CD14-positive monocyte (primary cell): ENCODE measurements around the gene CACNA1E. TPM values are rescaled to one million over a fixed set of nuclear protein-coding genes. Genes with fewer than 3 reads are reported as not detected.

Experiments
- DNase-seq, 3 donors: peaks; one replicate each; pipeline ENCODE4 v3.0.0-alpha.2; 2011 to 2022
- H2AFZ ChIP-seq: 2 replicates; pipeline ENCODE4 v1.6.0; 2012; ENCODE audit warnings: mild to moderate bottlenecking, low read depth, low read length, inconsistent platforms; ENCODE audit not compliant: insufficient read depth, poor library complexity, severe bottlenecking
- H3K27ac ChIP-seq, 2 donors: 1 replicate in 1 of 2; 2 replicates in 1 of 2; pipeline ENCODE4 v1.5.1; 2012 to 2013; ENCODE audit warnings: low read length in 2 of 2, control low read depth in 1 of 2, inconsistent platforms in 1 of 2, low read depth in 1 of 2, mild to moderate bottlenecking in 1 of 2
- H3K27me3 ChIP-seq, 2 donors: one replicate each; pipeline versions ENCODE4 v1.6.0 to v1.6.1; 2011 to 2013; ENCODE audit warnings: low read length in 2 of 2; ENCODE audit not compliant: control insufficient read depth in 2 of 2, insufficient read depth in 2 of 2
- H3K36me3 ChIP-seq, 2 donors: replicated peaks in 1 of 2; 1 replicate in 1 of 2; 2 replicates in 1 of 2; pipeline versions ENCODE4 v1.5.1 to v1.6.1; 2012 to 2013; ENCODE audit warnings: low read length in 2 of 2, control low read depth in 1 of 2, inconsistent platforms in 1 of 2, mild to moderate bottlenecking in 1 of 2; ENCODE audit not compliant: insufficient read depth in 2 of 2, control insufficient read depth in 1 of 2
- H3K4me1 ChIP-seq, 2 donors: 1 replicate in 1 of 2; 2 replicates in 1 of 2; pipeline versions ENCODE4 v1.5.1 to v1.6.1; 2012 to 2013; ENCODE audit warnings: low read length in 2 of 2, control low read depth in 1 of 2, inconsistent platforms in 1 of 2, mild to moderate bottlenecking in 1 of 2, moderate library complexity in 1 of 2; ENCODE audit not compliant: insufficient read depth in 2 of 2, control insufficient read depth in 1 of 2
- H3K4me2 ChIP-seq: replicated peaks from 2 replicates; pipeline ENCODE3; 2012; ENCODE audit warnings: low read length, moderate library complexity, mild to moderate bottlenecking; ENCODE audit not compliant: poor library complexity, severe bottlenecking; ENCODE audit errors: extremely low read depth
- H3K4me3 ChIP-seq, 3 experiments: fragments of 200-600 bp in 1 of 3; sonication (generic) in 1 of 3; replicated peaks in 1 of 3; 1 replicate in 2 of 3; 2 replicates in 1 of 3; pipeline ENCODE4 v1.5.1; 2011 to 2013; ENCODE audit warnings: low read length in 3 of 3, mild to moderate bottlenecking in 3 of 3, control low read depth in 2 of 3, low read depth in 2 of 3, inconsistent platforms in 1 of 3, moderate library complexity in 1 of 3
- H3K79me2 ChIP-seq: 2 replicates; pipeline ENCODE4 v1.6.0; 2012; ENCODE audit warnings: mild to moderate bottlenecking, control low read depth, inconsistent platforms, low read length, moderate library complexity; ENCODE audit not compliant: insufficient read depth
- H3K9ac ChIP-seq: 2 replicates; pipeline ENCODE4 v1.6.0; 2017; ENCODE audit warnings: low read length, mild to moderate bottlenecking; ENCODE audit not compliant: insufficient read depth, poor library complexity, severe bottlenecking
- H3K9me3 ChIP-seq, 2 donors: replicated peaks in 1 of 2; 1 replicate in 1 of 2; 2 replicates in 1 of 2; pipeline versions ENCODE4 v1.5.1 to v1.6.1; 2012 to 2013; ENCODE audit warnings: low read length in 2 of 2, control low read depth in 1 of 2; ENCODE audit not compliant: control insufficient read depth in 1 of 2, insufficient read depth in 1 of 2
- H4K20me1 ChIP-seq: 2 replicates; pipeline ENCODE4 v1.6.0; 2012; ENCODE audit warnings: mild to moderate bottlenecking, low read length, control low read depth, moderate library complexity; ENCODE audit not compliant: insufficient read depth
- H3K27ac Mint-ChIP-seq, 7 donors: one replicate each; pipeline ENCODE4 v1.8.0; 2020; ENCODE audit warnings: mild to moderate bottlenecking in 7 of 7, mixed read lengths in 7 of 7, moderate library complexity in 6 of 7, inconsistent platforms in 2 of 7
- H3K27me3 Mint-ChIP-seq, 3 donors: one replicate each; pipeline ENCODE4 v1.8.0; 2021 to 2022; ENCODE audit warnings: low read depth in 3 of 3, mild to moderate bottlenecking in 3 of 3, mixed read lengths in 3 of 3, moderate library complexity in 3 of 3, inconsistent platforms in 1 of 3
- H3K36me3 Mint-ChIP-seq, 2 donors: one replicate each; pipeline ENCODE4 v1.8.0; 2020; ENCODE audit warnings: mixed read lengths in 2 of 2, inconsistent platforms in 1 of 2, mild to moderate bottlenecking in 1 of 2
- H3K4me1 Mint-ChIP-seq: one replicate; pipeline ENCODE4 v1.8.0; 2020; ENCODE audit warnings: mild to moderate bottlenecking, mixed read lengths
- H3K4me3 Mint-ChIP-seq, 2 donors: one replicate each; pipeline ENCODE4 v1.8.0; 2020; ENCODE audit warnings: mild to moderate bottlenecking in 2 of 2, mixed read lengths in 2 of 2, moderate library complexity in 1 of 2
- H3K9me3 Mint-ChIP-seq, 7 donors: one replicate each; pipeline ENCODE4 v1.8.0; 2020 to 2022; ENCODE audit warnings: mixed read lengths in 7 of 7, mild to moderate bottlenecking in 6 of 7, moderate library complexity in 6 of 7, inconsistent platforms in 2 of 7
- CTCF ChIP-seq: fragments of 200-600 bp; IDR thresholded peaks from one replicate; pipeline ENCODE4 v1.8.0; 2022; ENCODE audit warnings: antibody characterized with exemption, mild to moderate bottlenecking
- WGBS: methylation state at CpG from one replicate; pipeline ENCODE4 v1.1.5; 2013; ENCODE audit warnings: missing lambda C conversion rate; ENCODE audit not compliant: insufficient coverage; 5-methylcytosine and 5-hydroxymethylcytosine counted together
- intact Hi-C, 2 donors: fragments of 100-400 bp; cut with micrococcal nuclease; formaldehyde crosslinking; loops; one replicate each; pipeline versions ENCODE4 v1.15.0 to v1.15.1; 2023
- polyA plus RNA-seq, 3 donors: library from polyadenylated mRNA; depleted of rRNA in 1 of 3; unstranded in 2 of 3; stranded (reverse) in 1 of 3; fragments of 300-500 nt in 2 of 3; fragments of >200 nt in 1 of 3; fragmentation: Illumina TruSeq in 2 of 3; gene quantifications; 1 replicate in 2 of 3; 2 replicates in 1 of 3; pipeline ENCODE4 v1.2.3, GENCODE V29; 2012 to 2021

Gene CACNA1E
- polyA plus RNA-seq, 3 donors, result 0.04 TPM; not detected in 2

- Histone ChIP-seq H3K36me3 (no peaks in the 10 kb centered on the region), H3K9ac (no peak overlapping the region), H3K27ac (no peak overlapping the region), H4K20me1 (no peaks in the 10 kb centered on the region), H3K79me2 (no peaks in the 10 kb centered on the region), H3K27me3 (no peaks in the 10 kb centered on the region), H3K4me2 (no peak overlapping the region), H2AFZ (no peak overlapping the region), H3K4me1 (no peaks in the 10 kb centered on the region), H3K4me3 (no peak overlapping the region), H3K9me3 (no peaks in the 10 kb centered on the region)
- intact Hi-C loops, result no loop called here
- TF ChIP-seq CTCF, result no peak
- no peak for DNase-seq
- Mint-ChIP-seq H3K9me3 (peaks cover 0 to 27% (median 2%) of the 10 kb centered on the region in 7 donors), H3K27ac (no peak overlapping the region), H3K36me3 (no peaks in the 10 kb centered on the region), H3K4me3 (no peak overlapping the region), H3K4me1 (no peaks in the 10 kb centered on the region), H3K27me3 (peaks cover 0 to 6% (median 4%) of the 10 kb centered on the region in 3 donors)
- WGBS, result no CpG with 5 or more reads among the region's 4 CpGs
These were observed 228.5 kb downstream of the CACNA1E start for GRCh38 chr1:181711820-181712219.

GRCh38 chr1:181712711-181713110, 229.4 kb downstream of the CACNA1E start:
- no peak overlapping the region for H3K9ac ChIP-seq
- H3K9me3 ChIP-seq, result no peaks in the 10 kb centered on the region
- no peak overlapping the region for H3K4me2 ChIP-seq
- no peaks in the 10 kb centered on the region for H3K79me2 ChIP-seq
- H3K36me3 ChIP-seq, result no peaks in the 10 kb centered on the region
- H4K20me1 ChIP-seq, result no peaks in the 10 kb centered on the region
- WGBS, result 90% methylated on average over 7 of the region's 9 CpGs
- DNase-seq, result no peak
- no peak overlapping the region for H3K4me3 ChIP-seq
- Mint-ChIP-seq H3K9me3 (peaks cover 0 to 20% (median 2%) of the 10 kb centered on the region in 7 donors), H3K4me1 (no peaks in the 10 kb centered on the region), H3K27ac (peak overlapping the region in 1 of 7 donors; percentile 55), H3K27me3 (peaks cover 0 to 4% (median 4%) of the 10 kb centered on the region in 3 donors), H3K4me3 (no peak overlapping the region), H3K36me3 (no peaks in the 10 kb centered on the region)
- no peak overlapping the region for H2AFZ ChIP-seq
- no peak overlapping the region for H3K27ac ChIP-seq
- H3K27me3 ChIP-seq, result no peaks in the 10 kb centered on the region
- no peaks in the 10 kb centered on the region for H3K4me1 ChIP-seq
- no peak for TF ChIP-seq CTCF
- intact Hi-C loops, result no loop called here
